ENCODE measurements around the gene BRME1.

- TF ChIP-seq SP1 (IDR thresholded peaks at IDR 0.05) (no peak), ELF4 (IDR thresholded peaks at IDR 0.05) (no peak), HDGF (IDR thresholded peaks at IDR 0.05; ENCODE audit: borderline replicate concordance) (no peak), ZNF384 (IDR thresholded peaks at IDR 0.05) (no peak), LEF1 (IDR thresholded peaks at IDR 0.05; ENCODE audit: borderline replicate concordance) (no peak)
These were observed 47.1 kb upstream of the BRME1 start for GRCh38 chr19:13952931-13953531.
